HepG2 (cell line): ENCODE results near the gene PNKP. TPM values are rescaled to one million over a fixed set of nuclear protein-coding genes. Genes with fewer than 3 reads are reported as not detected.

Experiments used
- CCDC6 ChIP-seq: sonication (generic); formaldehyde crosslinking; IDR thresholded peaks from 2 replicates; pipeline ENCODE4 v1.8.1; 2022; ENCODE audit warnings: mild to moderate bottlenecking, missing genetic modification reagents, moderate library complexity
- EP300 ChIP-seq, 3 experiments: sonication (generic) in 1 of 3; formaldehyde crosslinking in 1 of 3; IDR thresholded peaks; 2 replicates each; pipeline versions ENCODE4 v1.5.1 to v1.6.1; 2011 to 2020; ENCODE audit warnings: low read depth in 2 of 3, low read length in 2 of 3, borderline replicate concordance in 1 of 3, improper control_type of control experiment in 1 of 3, mild to moderate bottlenecking in 1 of 3, missing genetic modification reagents in 1 of 3, moderate library complexity in 1 of 3
- FOXP1 ChIP-seq, 2 experiments: fragments of 450-650 bp in 1 of 2; IDR thresholded peaks; 2 replicates each; pipeline ENCODE4 v1.6.1; 2017 to 2018; ENCODE audit warnings: antibody characterized with exemption in 1 of 2
- KLF16 ChIP-seq, 2 experiments: sonication (generic) in 1 of 2; formaldehyde crosslinking in 1 of 2; IDR thresholded peaks; 2 replicates each; pipeline versions ENCODE4 v1.6.1 to v1.8.0; 2016 to 2023; ENCODE audit warnings: missing genetic modification reagents in 2 of 2, missing compliant biosample characterization in 1 of 2
- MEIS2 ChIP-seq: sonication (generic); formaldehyde crosslinking; IDR thresholded peaks from 2 replicates; pipeline ENCODE4 v1.9.0; 2021; ENCODE audit warnings: mild to moderate bottlenecking, missing genetic modification reagents
- NFE2 ChIP-seq: sonication (generic); formaldehyde crosslinking; IDR thresholded peaks from 2 replicates; pipeline ENCODE4 v1.4.0; 2020; ENCODE audit warnings: missing genetic modification reagents
- NFIC ChIP-seq: IDR thresholded peaks from 2 replicates; pipeline ENCODE4 v1.6.1; 2012; ENCODE audit warnings: mild to moderate bottlenecking, low read length, inconsistent platforms
- PCBP1 ChIP-seq: fragments of 200-400 bp; formaldehyde crosslinking; IDR thresholded peaks from 2 replicates; pipeline ENCODE4 v1.6.1; 2017; ENCODE audit warnings: mild to moderate bottlenecking, low read depth, low read length, borderline replicate concordance
- PHF20 ChIP-seq: sonication (generic); formaldehyde crosslinking; IDR thresholded peaks from 2 replicates; pipeline ENCODE4 v1.5.0; 2020; ENCODE audit warnings: mild to moderate bottlenecking, missing genetic modification reagents
- POLR2AphosphoS2 ChIP-seq: IDR thresholded peaks from 2 replicates; pipeline ENCODE4 v1.6.1; 2011; ENCODE audit warnings: low read depth, low read length, improper control_type of control experiment
- RAD21 ChIP-seq: fragments of 450-650 bp; formaldehyde crosslinking; IDR thresholded peaks from 2 replicates; pipeline ENCODE4 v1.5.0; 2020; ENCODE audit warnings: mild to moderate bottlenecking
- RFX5 ChIP-seq: IDR thresholded peaks from 2 replicates; pipeline ENCODE4 v1.6.1; 2011; ENCODE audit warnings: low read depth, low read length, improper control_type of control experiment
- SAFB2 ChIP-seq: sonication (generic); formaldehyde crosslinking; IDR thresholded peaks from 2 replicates; pipeline ENCODE4 v1.5.1; 2020; ENCODE audit warnings: missing genetic modification reagents, low read depth, mild to moderate bottlenecking, borderline replicate concordance
- TBP ChIP-seq: sonication (generic); formaldehyde crosslinking; IDR thresholded peaks from 2 replicates; pipeline ENCODE4 v1.5.0; 2020; ENCODE audit warnings: missing genetic modification reagents
- TGIF2 ChIP-seq: IDR thresholded peaks from 2 replicates; pipeline ENCODE4 v1.6.1; 2016; ENCODE audit warnings: control low read depth, missing compliant biosample characterization
- THAP11 ChIP-seq: IDR thresholded peaks from 2 replicates; pipeline ENCODE4 v1.6.1; 2016; ENCODE audit warnings: missing biosample characterization, missing genetic modification reagents
- ZNF547 ChIP-seq: sonication (generic); formaldehyde crosslinking; IDR thresholded peaks from 2 replicates; pipeline ENCODE4 v1.5.1; 2020; ENCODE audit warnings: mild to moderate bottlenecking, missing genetic modification reagents
- ZNF558 ChIP-seq: sonication (generic); formaldehyde crosslinking; IDR thresholded peaks from 2 replicates; pipeline ENCODE4 v1.9.0; 2022; ENCODE audit warnings: mild to moderate bottlenecking, missing genetic modification reagents, borderline replicate concordance
- ZNF879 ChIP-seq: sonication (generic); formaldehyde crosslinking; IDR thresholded peaks from 2 replicates; pipeline ENCODE4 v1.8.1; 2023; ENCODE audit warnings: missing genetic modification reagents
- ZNF891 ChIP-seq: sonication (generic); formaldehyde crosslinking; IDR thresholded peaks from 2 replicates; pipeline ENCODE4 v1.5.0; 2020; ENCODE audit warnings: mild to moderate bottlenecking, missing genetic modification reagents
- ZSCAN22 ChIP-seq: sonication (generic); formaldehyde crosslinking; IDR thresholded peaks from 2 replicates; pipeline ENCODE4 v1.4.0; 2020; ENCODE audit warnings: mild to moderate bottlenecking, missing genetic modification reagents
- polyA plus RNA-seq, 8 experiments: library from polyadenylated mRNA; depleted of rRNA in 3 of 8; stranded (reverse) in 7 of 8; unstranded in 1 of 8; fragments of >200 nt; fragmentation: Illumina TruSeq in 4 of 8; extraction: Trizol in 4 of 8; gene quantifications; 2 replicates each; pipeline versions ENCODE4 v1.2.1 to v1.2.3, GENCODE V29; 2011 to 2016; ENCODE audit warnings: low read depth in 4 of 8, missing spikeins in 1 of 8, mixed read lengths in 1 of 8; ENCODE audit not compliant: insufficient read depth in 1 of 8
- total RNA-seq, 5 experiments: library from RNA; depleted of rRNA; stranded (reverse); fragments of >200 nt; fragmentation: Illumina TruSeq; extraction: Trizol; gene quantifications; 2 replicates each; pipeline ENCODE4 v1.2.3, GENCODE V29; 2016; ENCODE audit warnings: low read depth in 1 of 5
- TF ChIP-seq, protein P1 (sequence below): sonication (generic); formaldehyde crosslinking; IDR thresholded peaks from 2 replicates; pipeline ENCODE4 v1.4.0; 2020; ENCODE audit warnings: missing genetic modification reagents
- TF ChIP-seq, protein P2 (sequence below): sonication (generic); IDR thresholded peaks from 2 replicates; pipeline ENCODE4 v1.6.1; 2016; ENCODE audit warnings: low read depth, borderline replicate concordance
- TF ChIP-seq, protein P3 (sequence below): sonication (generic); formaldehyde crosslinking; IDR thresholded peaks from 2 replicates; pipeline ENCODE4 v1.4.0; 2020; ENCODE audit warnings: missing genetic modification reagents, borderline replicate concordance

PNKP gene
- total and polyA plus RNA-seq, 2 of the 13 experiments (the other 11 are each of a cell fraction or from before 2014, with no cell fraction given): 12.7 to 27.1 TPM

DNA sequence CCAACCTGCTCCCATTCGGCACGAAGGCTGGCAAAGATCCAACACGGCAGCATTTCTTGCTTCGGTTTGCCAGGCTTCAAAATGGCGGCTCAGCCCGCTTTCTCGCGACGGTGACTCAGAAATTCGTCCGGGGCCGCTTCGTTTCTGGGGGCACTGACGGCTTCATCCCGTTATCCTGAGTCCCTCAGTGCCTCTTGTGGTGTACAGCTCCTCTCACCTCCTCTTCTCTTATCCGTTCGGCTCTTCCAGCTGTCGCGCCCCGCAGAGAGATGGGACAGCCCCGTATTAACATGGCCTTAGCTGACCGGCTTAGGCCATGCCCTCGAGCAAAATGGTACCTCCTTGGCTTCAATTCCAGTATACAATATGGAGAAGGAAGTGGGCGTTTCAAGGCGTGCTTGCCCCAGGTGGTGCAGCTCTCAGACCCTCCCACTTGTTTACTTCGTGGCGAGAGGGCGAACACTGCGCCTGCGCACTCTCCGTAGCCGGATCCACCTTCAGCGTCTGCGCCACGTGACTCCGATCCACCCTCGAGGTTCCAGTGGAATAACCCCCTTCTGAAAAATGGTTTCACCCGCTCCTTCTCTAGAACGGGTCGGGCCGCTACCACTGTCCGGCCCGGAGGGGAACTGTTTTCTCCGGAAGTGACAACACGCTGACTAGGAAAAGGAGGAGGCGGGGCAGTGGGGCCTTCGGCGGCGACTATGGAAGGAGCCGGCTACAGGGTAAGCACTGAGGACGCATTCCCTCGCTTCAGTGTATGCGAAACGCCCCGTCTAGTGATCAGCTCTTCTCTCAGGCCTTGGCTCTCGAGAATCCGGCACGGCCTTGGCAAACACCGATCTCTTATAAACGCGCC, 9.9 kb upstream of the PNKP start, which contains the start of the genes AKT1S1 and TBC1D17 (continued):
- peak; percentile 62; the same call in 1 of the 2 replicates for TF ChIP-seq ZNF547 (CRISPR knock-in tag)
- no peak; the same call in 1 of the 2 replicates for TF ChIP-seq PCBP1
- 0 out of 2 replicates have a peak, but pooled peaks have one; percentile 13 for TF ChIP-seq SAFB2
- no peak for TF ChIP-seq POLR2AphosphoS2
- TF ChIP-seq THAP11 (CRISPR knock-in tag): peak; percentile 88
- peak; percentile 65 for TF ChIP-seq PHF20 (CRISPR knock-in tag)
- no peak for TF ChIP-seq ZNF879 (CRISPR knock-in tag)
- no peak; the same call in 1 of the 2 replicates for TF ChIP-seq RFX5
- no peak for TF ChIP-seq NFE2
- no peak for TF ChIP-seq TBP (CRISPR knock-in tag)
- TF ChIP-seq ZSCAN22 (CRISPR knock-in tag): no peak
- no peak for TF ChIP-seq ZNF558 (CRISPR knock-in tag)
- 0 out of 2 replicates have a peak, but pooled peaks have one; percentile 73 for TF ChIP-seq CCDC6
- TF ChIP-seq TGIF2 (CRISPR knock-in tag): peak; percentile 77
- TF ChIP-seq KLF16 (CRISPR knock-in tag; IDR thresholded peaks at IDR 0.05): peak in 1 of 2 experiments; percentile 75; a peak in 1 of 4 replicates
- TF ChIP-seq FOXP1 (IDR thresholded peaks at IDR 0.05): peak; percentile 88
- TF ChIP-seq FOXP1 (CRISPR knock-in tag; IDR thresholded peaks at IDR 0.05): no peak; the same call in none of the 2 replicates
- peak; percentile 20; the same call in 1 of the 2 replicates for TF ChIP-seq RAD21 (CRISPR knock-in tag)
- TF ChIP-seq, protein P1, sequence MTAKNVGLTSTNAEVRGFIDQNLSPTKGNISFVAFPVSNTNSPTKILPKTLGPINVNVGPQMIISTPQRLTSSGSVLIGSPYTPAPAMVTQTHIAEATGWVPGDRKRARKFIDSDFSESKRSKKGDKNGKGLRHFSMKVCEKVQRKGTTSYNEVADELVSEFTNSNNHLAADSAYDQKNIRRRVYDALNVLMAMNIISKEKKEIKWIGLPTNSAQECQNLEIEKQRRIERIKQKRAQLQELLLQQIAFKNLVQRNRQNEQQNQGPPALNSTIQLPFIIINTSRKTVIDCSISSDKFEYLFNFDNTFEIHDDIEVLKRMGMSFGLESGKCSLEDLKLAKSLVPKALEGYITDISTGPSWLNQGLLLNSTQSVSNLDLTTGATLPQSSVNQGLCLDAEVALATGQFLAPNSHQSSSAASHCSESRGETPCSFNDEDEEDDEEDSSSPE (CRISPR knock-in tag): no peak
- 0 out of 2 replicates have a peak, but pooled peaks have one; percentile 22 for TF ChIP-seq MEIS2 (CRISPR knock-in tag)
- TF ChIP-seq EP300 (IDR thresholded peaks at IDR 0.05; ENCODE audit: low read depth in 2 of 2, low read length in 2 of 2): no peak; a peak in 1 of 4 replicates
- no peak for TF ChIP-seq EP300 (CRISPR knock-in tag; IDR thresholded peaks at IDR 0.05; ENCODE audit: borderline replicate concordance)
- TF ChIP-seq, protein P2, sequence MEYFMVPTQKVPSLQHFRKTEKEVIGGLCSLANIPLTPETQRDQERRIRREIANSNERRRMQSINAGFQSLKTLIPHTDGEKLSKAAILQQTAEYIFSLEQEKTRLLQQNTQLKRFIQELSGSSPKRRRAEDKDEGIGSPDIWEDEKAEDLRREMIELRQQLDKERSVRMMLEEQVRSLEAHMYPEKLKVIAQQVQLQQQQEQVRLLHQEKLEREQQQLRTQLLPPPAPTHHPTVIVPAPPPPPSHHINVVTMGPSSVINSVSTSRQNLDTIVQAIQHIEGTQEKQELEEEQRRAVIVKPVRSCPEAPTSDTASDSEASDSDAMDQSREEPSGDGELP: peak; percentile 77; the same call in 1 of the 2 replicates
- TF ChIP-seq, protein P3, sequence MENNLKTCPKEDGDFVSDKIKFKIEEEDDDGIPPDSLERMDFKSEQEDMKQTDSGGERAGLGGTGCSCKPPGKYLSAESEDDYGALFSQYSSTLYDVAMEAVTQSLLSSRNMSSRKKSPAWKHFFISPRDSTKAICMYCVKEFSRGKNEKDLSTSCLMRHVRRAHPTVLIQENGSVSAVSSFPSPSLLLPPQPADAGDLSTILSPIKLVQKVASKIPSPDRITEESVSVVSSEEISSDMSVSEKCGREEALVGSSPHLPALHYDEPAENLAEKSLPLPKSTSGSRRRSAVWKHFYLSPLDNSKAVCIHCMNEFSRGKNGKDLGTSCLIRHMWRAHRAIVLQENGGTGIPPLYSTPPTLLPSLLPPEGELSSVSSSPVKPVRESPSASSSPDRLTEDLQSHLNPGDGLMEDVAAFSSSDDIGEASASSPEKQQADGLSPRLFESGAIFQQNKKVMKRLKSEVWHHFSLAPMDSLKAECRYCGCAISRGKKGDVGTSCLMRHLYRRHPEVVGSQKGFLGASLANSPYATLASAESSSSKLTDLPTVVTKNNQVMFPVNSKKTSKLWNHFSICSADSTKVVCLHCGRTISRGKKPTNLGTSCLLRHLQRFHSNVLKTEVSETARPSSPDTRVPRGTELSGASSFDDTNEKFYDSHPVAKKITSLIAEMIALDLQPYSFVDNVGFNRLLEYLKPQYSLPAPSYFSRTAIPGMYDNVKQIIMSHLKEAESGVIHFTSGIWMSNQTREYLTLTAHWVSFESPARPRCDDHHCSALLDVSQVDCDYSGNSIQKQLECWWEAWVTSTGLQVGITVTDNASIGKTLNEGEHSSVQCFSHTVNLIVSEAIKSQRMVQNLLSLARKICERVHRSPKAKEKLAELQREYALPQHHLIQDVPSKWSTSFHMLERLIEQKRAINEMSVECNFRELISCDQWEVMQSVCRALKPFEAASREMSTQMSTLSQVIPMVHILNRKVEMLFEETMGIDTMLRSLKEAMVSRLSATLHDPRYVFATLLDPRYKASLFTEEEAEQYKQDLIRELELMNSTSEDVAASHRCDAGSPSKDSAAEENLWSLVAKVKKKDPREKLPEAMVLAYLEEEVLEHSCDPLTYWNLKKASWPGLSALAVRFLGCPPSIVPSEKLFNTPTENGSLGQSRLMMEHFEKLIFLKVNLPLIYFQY (CRISPR knock-in tag): peak; percentile 51; the same call in 1 of the 2 replicates
- TF ChIP-seq NFIC: peak; percentile 88
- no peak for TF ChIP-seq ZNF891 (CRISPR knock-in tag)
